MCF 10A (cell line): ENCODE data around the gene CMTM8. TPM values are rescaled to one million over a fixed set of nuclear protein-coding genes. Genes with fewer than 3 reads are reported as not detected.

Source experiments
- BruUV-seq: library from RNA; stranded (reverse); fragments of 400-500 nt; replicated peaks from 2 replicates; lab custom pipeline; 2021; lab: Mats Ljungman, UMichigan
- CTCF ChIA-PET: fragments of 300-600 bp; sonication (Branson Sonifier 250); formaldehyde crosslinking; extraction: SDS; loops from one replicate; lab custom pipeline; 2021; ENCODE audit warnings: antibody characterized with exemption, inconsistent platforms; lab: Yijun Ruan, JAX
- POLR2A ChIA-PET: fragments of 300-600, 350-650 bp; sonication (Branson Sonifier 250); formaldehyde crosslinking; extraction: SDS; loops from one replicate; lab custom pipeline; 2020; ENCODE audit warnings: antibody characterized with exemption, inconsistent platforms; lab: Yijun Ruan, JAX
- DNase-seq: peaks from one replicate; pipeline ENCODE4 v3.0.0-alpha.2; 2018; ENCODE audit not compliant: unreplicated experiment
- H3K27ac Mint-ChIP-seq: one replicate; pipeline ENCODE4 v1.8.0; 2022; ENCODE audit warnings: mild to moderate bottlenecking, low read depth, mixed read lengths; ENCODE audit not compliant: unreplicated experiment
- H3K27me3 Mint-ChIP-seq: one replicate; pipeline ENCODE4 v1.8.0; 2022; ENCODE audit warnings: mixed read lengths; ENCODE audit not compliant: insufficient read depth, unreplicated experiment
- H3K36me3 Mint-ChIP-seq: one replicate; pipeline ENCODE4 v1.8.0; 2022; ENCODE audit warnings: mild to moderate bottlenecking, moderate library complexity, mixed read lengths; ENCODE audit not compliant: insufficient read depth, unreplicated experiment
- H3K4me1 Mint-ChIP-seq: one replicate; pipeline ENCODE4 v1.8.0; 2022; ENCODE audit warnings: mixed read lengths; ENCODE audit not compliant: insufficient read depth, unreplicated experiment
- H3K4me3 Mint-ChIP-seq: one replicate; pipeline ENCODE4 v1.8.0; 2022; ENCODE audit warnings: mild to moderate bottlenecking, moderate library complexity, mixed read lengths; ENCODE audit not compliant: unreplicated experiment
- H3K9me3 Mint-ChIP-seq: one replicate; pipeline ENCODE4 v1.8.0; 2022; ENCODE audit warnings: mixed read lengths; ENCODE audit not compliant: unreplicated experiment
- intact Hi-C: fragments of 100-400 bp; cut with micrococcal nuclease; formaldehyde crosslinking; loops from 2 replicates; pipeline ENCODE4 v1.14.1; 2022
- total RNA-seq: library from RNA; stranded (reverse); gene quantifications from 2 replicates; pipeline ENCODE4 v1.2.3, GENCODE V29; 2022
- TF ChIP-seq, protein P1 (sequence below): fragments of 200-600 bp; IDR thresholded peaks from one replicate; pipeline ENCODE4 v1.8.0; 2022; ENCODE audit warnings: antibody characterized with exemption, mild to moderate bottlenecking; ENCODE audit not compliant: unreplicated experiment

Gene CMTM8
- total RNA-seq, 1 experiment from 2014 or later, result 3.8 TPM

DNA sequence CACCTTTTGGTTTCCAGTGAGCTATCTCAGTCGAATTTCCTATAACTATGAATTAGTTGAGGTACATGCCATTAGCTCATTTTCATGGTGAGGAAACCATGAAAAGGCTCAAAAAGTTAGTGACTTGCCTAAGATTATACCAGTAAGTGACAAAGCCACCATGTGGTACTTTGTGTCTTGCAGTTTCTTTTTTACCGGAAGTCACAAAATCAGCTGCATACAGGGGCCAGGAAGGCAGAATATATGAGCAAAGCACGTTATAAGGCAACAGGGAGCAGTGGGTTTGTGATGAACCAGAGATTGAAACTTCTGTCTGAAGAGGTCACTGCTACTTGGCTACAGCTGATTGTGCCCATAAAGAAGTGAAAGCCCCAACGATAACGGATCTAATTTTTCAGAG lies 50.3 kb downstream of the CMTM8 start:
- no TSS peak for BruUV-seq
- no peak overlapping the region for H3K27ac Mint-ChIP-seq
- DNase-seq, result no peak
- no peaks in the 10 kb centered on the region for H3K4me1 Mint-ChIP-seq
- intact Hi-C loops, result no loop called here
- ChIA-PET POLR2A (no interaction called here), CTCF (no interaction called here)
- H3K9me3 Mint-ChIP-seq, result no peaks in the 10 kb centered on the region
- no peak overlapping the region for H3K4me3 Mint-ChIP-seq
- TF ChIP-seq, protein P1, sequence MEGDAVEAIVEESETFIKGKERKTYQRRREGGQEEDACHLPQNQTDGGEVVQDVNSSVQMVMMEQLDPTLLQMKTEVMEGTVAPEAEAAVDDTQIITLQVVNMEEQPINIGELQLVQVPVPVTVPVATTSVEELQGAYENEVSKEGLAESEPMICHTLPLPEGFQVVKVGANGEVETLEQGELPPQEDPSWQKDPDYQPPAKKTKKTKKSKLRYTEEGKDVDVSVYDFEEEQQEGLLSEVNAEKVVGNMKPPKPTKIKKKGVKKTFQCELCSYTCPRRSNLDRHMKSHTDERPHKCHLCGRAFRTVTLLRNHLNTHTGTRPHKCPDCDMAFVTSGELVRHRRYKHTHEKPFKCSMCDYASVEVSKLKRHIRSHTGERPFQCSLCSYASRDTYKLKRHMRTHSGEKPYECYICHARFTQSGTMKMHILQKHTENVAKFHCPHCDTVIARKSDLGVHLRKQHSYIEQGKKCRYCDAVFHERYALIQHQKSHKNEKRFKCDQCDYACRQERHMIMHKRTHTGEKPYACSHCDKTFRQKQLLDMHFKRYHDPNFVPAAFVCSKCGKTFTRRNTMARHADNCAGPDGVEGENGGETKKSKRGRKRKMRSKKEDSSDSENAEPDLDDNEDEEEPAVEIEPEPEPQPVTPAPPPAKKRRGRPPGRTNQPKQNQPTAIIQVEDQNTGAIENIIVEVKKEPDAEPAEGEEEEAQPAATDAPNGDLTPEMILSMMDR, result no peak
- no peaks in the 10 kb centered on the region for H3K36me3 Mint-ChIP-seq
- no peaks in the 10 kb centered on the region for H3K27me3 Mint-ChIP-seq

DNA sequence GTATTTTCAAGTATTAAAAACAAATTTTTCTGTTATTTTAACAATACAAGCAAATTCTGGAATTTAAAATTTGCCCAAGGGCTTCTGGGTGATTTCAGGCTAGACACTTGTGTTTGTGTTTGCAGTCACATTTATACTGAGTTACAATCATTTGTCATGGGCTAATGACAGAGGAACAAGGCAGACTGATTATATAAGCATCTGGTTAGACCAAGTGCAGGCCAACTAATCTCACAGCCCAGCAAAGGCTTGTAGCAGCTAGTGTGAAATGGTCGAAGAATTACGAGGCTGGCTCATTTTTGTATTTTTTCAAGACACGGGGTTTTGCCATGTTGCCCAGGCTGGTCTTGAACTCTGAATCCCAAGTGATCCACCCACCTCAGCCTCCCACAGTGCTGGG lies 52.1 kb downstream of the CMTM8 start:
- Mint-ChIP-seq H3K4me3 (no peak overlapping the region), H3K9me3 (no peaks in the 10 kb centered on the region), H3K27me3 (no peaks in the 10 kb centered on the region), H3K4me1 (no peaks in the 10 kb centered on the region), H3K27ac (no peak overlapping the region), H3K36me3 (peaks cover 3% of the 10 kb centered on the region)
- ChIA-PET CTCF (no interaction called here), POLR2A (interaction anchor here (0.7 to 1.5 kb wide), 2 partner anchors 33 to 110 kb away, joined by 3 read pairs; no protein-coding TSS in a partner anchor)
- intact Hi-C loops, result no loop called here
- no TSS peak for BruUV-seq
- DNase-seq, result no peak
- TF ChIP-seq, protein P1, result no peak

DNA sequence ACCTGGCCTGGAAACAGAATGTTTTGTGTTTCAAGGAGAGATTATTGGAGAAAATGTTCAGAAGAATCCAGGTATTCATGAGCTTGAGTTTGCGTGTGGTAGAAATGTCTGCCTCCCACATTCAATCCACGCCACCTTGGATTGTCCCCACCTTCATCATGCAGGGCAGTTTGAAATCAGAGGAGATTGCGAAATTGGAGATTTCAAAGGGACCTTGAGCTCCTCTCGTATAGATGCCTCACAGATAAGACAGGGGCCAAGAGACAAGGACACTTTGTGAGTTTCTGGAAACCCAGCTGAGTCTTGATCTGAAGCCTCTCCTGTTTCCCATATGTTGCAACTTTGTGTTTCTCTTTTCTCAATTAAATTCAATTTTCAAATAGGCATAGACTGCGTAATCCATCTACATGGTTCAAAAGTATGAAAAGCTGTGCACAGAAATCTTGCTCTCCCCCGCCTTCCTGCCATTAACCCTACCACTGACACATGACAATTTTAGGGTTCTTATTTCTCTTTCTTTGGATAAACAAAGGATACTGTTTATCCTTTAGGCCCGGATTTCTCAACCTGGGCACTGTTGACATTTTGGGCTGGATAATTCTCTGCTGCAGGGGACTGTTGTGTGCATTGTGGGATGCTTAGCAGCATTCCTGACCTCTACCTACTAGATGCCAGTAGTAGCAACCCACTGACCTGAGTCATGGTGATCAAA lies 53.8 kb downstream of the CMTM8 start:
- H3K4me1 Mint-ChIP-seq, result peaks cover 9% of the 10 kb centered on the region
- H3K4me3 Mint-ChIP-seq, result no peak overlapping the region
- ChIA-PET POLR2A (interaction anchor here (0.6 to 1.5 kb wide), 5 partner anchors 10 to 348 kb away, joined by 3 read pairs; no protein-coding TSS in a partner anchor), CTCF (interaction anchor here (0.6 to 7.3 kb wide), 5 partner anchors 19 to 845 kb away, joined by 3 to 41 read pairs (median 3); no protein-coding TSS in a partner anchor)
- no peaks in the 10 kb centered on the region for H3K27me3 Mint-ChIP-seq
- no peak for DNase-seq
- intact Hi-C loops, result no loop called here
- TF ChIP-seq, protein P1, result no peak
- no TSS peak for BruUV-seq
- no peak overlapping the region for H3K27ac Mint-ChIP-seq
- H3K36me3 Mint-ChIP-seq, result peaks cover 6% of the 10 kb centered on the region
- no peaks in the 10 kb centered on the region for H3K9me3 Mint-ChIP-seq

DNA sequence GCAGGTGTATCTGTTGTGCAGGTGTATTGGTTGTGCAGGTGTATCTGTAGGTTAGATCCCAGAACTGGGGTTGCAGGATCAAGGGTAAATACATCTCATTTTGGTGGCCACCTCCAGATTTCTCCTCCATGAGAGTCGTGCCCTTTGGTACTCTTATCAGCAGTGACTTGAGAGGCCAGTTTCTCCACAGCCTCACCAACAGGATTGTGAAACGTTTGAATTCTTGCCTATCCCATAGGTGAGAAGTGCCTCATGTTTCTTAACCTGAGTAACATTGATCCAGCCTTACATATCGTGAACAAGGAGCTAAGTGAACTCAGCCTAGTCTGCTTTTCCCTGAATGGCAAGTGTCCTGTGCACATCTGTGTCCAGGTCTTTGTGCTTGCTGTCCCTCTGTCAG lies 55.4 kb downstream of the CMTM8 start:
- Mint-ChIP-seq H3K27ac (no peak overlapping the region), H3K36me3 (peaks cover 6% of the 10 kb centered on the region), H3K9me3 (no peaks in the 10 kb centered on the region), H3K27me3 (no peaks in the 10 kb centered on the region), H3K4me3 (no peak overlapping the region), H3K4me1 (peaks cover 9% of the 10 kb centered on the region)
- CTCF ChIA-PET, result interaction anchor here (0.5 to 7.3 kb wide), 4 partner anchors 23 to 117 kb away, joined by 3 to 41 read pairs (median 6); no protein-coding TSS in a partner anchor
- POLR2A ChIA-PET, result no interaction called here
- intact Hi-C loops, result no loop called here
- DNase-seq, result no peak
- TF ChIP-seq, protein P1, result no peak
- no TSS peak for BruUV-seq
